Cardiac fibroblast (primary cell): ENCODE data around the gene PPL.
A peak's percentile ranks its signal among the peaks of the same experiment; 100 is the strongest.

Experiments used
- DNase-seq, 2 donors: peaks; one replicate each; pipeline versions ENCODE4 v3.0.0 to v3.0.0-alpha.2; 2010; ENCODE audit warnings: low read depth in 2 of 2
- H3K4me3 ChIP-seq, 2 donors: replicated peaks in 1 of 2; 1 replicate in 1 of 2; 2 replicates in 1 of 2; pipeline ENCODE4 v1.5.1; 2011; ENCODE audit warnings: low read depth in 2 of 2, low read length in 2 of 2, mild to moderate bottlenecking in 2 of 2, moderate library complexity in 1 of 2
- CTCF ChIP-seq: IDR thresholded peaks from one replicate; pipeline ENCODE4 v1.5.1; 2011; ENCODE audit warnings: low read depth, mild to moderate bottlenecking, low read length, inconsistent platforms

Gene PPL

GRCh38 chr16:4937782-4938682 is 1.1 kb upstream of the PPL start:
- no peak for DNase-seq
- TF ChIP-seq CTCF: no peak
- H3K4me3 ChIP-seq: no peak overlapping the region

- peak overlapping the region; percentile 47 to 75 for H3K4me3 ChIP-seq
Measured at GRCh38 chr16:4936181-4936990, 562 bp downstream of the PPL start.

GRCh38 chr16:4935241-4935855 is 1.6 kb downstream of the PPL start:
- no peak for TF ChIP-seq CTCF
- peak; percentile 81 to 96 for DNase-seq
- peak overlapping the region in 1 of 2 donors; percentile 75 for H3K4me3 ChIP-seq

More at GRCh38 chr16:4936181-4936990, 562 bp downstream of the PPL start:
- TF ChIP-seq CTCF: no peak
- peak in 1 of 2 donors; percentile 29 for DNase-seq

GRCh38 chr16:4934591-4934990 is 2.4 kb downstream of the PPL start:
- TF ChIP-seq CTCF: no peak
- DNase-seq: no peak
- no peak overlapping the region for H3K4me3 ChIP-seq

- TF ChIP-seq CTCF: no peak
- DNase-seq: no peak
- no peak overlapping the region for H3K4me3 ChIP-seq
Measured at GRCh38 chr16:4933871-4934395, 3.0 kb downstream of the PPL start.

- DNase-seq: no peak
- TF ChIP-seq CTCF: no peak
- H3K4me3 ChIP-seq: no peak overlapping the region
Measured at GRCh38 chr16:4933433-4933832, 3.5 kb downstream of the PPL start.
